Measurements from ENCODE around the gene ELF4.
"Not testable (repeated sequence)": the region's sequence is repeated elsewhere in the genome, so short reads cannot be mapped to it uniquely, and the experiment has no call there.

ELF4 gene

GRCh38 chrX:130115119-130115885, 5.0 kb upstream of the ELF4 start:
- not testable (repeated sequence) for DNase-seq

DNA sequence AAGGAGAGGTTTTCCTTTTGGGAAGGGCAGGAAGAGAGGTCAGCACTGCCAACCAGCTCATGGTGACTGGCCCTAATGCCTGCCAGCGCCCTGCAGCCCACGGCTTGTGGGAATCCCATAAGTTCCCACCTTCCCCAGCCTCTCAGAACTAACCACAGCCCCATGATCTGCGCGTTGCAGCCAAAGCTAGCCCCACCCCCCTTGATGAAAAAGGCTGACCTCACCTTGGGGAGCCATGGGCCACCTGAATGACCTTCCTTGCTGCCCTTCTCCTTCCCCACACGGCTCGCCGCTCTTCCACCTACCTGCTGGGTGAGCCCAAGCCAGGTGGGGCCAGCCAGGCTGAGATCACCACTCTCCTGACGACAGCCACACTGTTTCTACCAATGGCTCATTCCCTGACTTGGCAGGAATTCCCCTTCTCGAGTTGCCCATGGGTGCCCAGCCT, 3.9 kb upstream of the ELF4 start:
- DNase-seq, result no peak

GRCh38 chrX:130111220-130112154, 1.2 kb upstream of the ELF4 start:
- DNase-seq, result no peak

DNA sequence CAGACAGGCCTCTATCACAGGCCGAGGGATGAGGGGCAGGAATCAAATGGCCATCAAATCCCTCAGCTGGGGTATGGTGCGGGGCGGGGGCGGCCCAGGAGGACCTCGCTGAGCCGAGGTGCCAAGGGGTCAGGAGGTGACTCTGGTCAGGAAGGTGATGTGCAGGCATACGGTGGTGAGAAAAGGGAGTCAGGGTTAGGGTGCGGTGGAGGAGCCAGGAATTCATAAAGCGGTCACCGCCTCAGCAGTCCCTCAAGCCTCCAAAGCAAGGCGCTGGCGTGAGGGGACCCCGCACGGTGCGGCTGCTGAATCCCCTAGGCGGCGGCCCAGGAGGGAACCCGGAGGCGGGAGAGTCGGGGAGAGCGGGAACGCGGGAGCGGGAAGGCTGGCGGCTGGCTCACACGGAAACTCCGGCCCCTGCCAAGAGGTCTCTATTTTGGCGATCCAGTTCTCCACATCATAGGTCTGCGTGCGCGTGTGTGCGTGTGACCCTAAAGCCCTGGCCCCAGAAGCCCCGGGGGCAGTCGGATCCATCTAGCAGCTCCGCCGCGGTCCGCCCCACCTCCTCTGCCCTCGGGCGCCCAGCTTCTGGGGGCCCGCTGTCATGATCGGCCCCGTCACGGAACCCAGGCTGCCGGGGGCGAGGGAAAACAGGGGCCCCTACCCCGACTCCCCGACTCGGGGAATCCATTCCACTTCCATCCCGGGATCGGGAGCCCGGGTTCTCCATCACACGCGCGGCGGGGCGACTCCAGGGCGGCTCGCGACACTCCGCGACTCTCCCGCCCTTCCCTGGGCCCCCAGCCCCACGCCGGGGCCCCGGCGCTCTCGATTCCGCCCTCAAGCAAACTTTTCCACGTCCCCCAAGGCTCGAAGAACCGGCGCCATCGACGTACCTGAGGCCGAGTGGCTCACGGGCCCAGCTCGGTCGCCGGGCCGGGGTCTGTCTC, 593 bp downstream of the ELF4 start:
- peak in 3 of 56 donors; percentile 4 to 22 (median 12) for DNase-seq

- DNase-seq, result no peak
Measured at GRCh38 chrX:130108647-130109428, 1.5 kb downstream of the ELF4 start.

DNA sequence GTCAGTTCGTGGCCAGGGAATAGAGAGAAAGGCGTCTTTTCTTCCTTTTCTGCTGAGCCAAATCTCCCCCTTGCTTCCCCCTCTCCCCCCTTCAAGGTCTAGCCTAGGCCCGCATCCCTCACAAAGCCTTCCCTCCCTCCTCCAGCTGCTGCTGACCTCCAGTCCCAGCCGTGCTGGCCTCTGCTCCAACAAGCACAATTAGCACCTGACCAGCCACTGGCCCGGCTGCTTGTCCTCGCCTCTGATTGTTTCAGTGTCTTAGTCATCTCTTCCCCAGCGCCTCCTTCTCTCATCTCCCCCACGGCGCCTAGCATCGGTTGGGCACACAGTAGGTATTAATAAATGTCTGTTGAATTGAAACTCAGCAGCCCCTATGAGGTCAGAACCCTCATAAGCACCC, 4.2 kb downstream of the ELF4 start:
- DNase-seq, result no peak

DNA sequence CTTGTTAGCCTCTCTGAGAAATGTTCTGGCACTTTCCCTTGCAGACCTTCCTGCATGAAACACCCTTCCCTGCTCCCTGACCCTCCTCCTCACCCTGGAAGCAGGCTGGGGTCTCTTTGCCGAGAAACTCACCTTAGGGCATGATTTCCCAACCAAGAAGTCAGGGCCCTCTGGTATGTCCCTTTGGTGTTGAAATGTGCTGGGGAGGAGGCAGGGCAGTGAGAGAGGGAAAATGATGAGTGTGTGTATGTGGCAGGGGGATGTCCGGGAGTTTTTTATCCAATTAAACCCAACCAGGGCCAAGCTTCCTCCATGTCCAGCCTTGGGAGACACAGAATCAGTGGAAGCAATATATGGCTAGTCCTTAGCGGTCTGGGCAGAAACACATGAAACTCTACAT, 5.1 kb downstream of the ELF4 start:
- DNase-seq, result no peak

DNA sequence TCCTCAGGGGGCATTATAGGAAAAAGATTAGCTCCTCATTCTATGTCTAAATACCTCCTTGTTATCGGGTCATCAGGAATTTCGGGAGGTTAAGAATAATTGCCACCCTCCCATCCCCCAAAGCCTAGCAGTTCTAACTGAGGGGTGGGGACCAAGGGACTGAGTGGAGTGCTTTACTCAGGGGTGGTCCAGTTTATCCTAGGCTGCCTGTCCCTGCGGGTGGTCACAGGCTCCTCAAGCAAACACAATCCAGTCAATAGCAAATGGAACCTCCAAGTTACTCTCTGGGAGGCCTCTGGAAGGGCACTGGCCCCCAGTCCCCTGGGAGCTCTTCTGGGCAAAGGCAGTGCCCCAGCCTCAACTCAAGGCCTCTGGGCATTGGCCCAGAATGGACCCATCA, 6.7 kb downstream of the ELF4 start:
- no peak for DNase-seq

- DNase-seq, result no peak
Measured at GRCh38 chrX:130100180-130100579, 10.1 kb downstream of the ELF4 start.

DNA sequence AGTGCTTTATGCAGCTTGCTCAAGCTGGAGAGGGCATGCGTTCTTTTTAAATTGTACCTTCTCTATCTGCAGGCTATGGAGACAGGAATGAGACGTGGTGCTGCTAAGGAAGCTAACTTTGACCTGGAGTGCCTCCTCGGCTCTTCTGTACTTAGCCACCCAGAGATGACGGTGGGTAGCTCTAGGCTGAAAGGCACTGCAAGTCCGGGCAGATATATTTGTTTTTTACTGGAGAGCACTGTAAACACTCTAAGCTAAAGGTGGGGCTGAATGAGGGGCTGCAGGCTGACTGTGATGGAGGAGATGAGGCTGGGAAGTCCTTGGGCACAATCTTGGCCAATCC, 12.1 kb downstream of the ELF4 start:
- DNase-seq, result no peak

- no peak for DNase-seq
Measured at GRCh38 chrX:130097507-130098209, 12.6 kb downstream of the ELF4 start.

- no peak for DNase-seq
Measured at GRCh38 chrX:130095249-130096030, 14.9 kb downstream of the ELF4 start.

- no peak for DNase-seq
Measured at GRCh38 chrX:130094696-130095095, 15.6 kb downstream of the ELF4 start.

DNA sequence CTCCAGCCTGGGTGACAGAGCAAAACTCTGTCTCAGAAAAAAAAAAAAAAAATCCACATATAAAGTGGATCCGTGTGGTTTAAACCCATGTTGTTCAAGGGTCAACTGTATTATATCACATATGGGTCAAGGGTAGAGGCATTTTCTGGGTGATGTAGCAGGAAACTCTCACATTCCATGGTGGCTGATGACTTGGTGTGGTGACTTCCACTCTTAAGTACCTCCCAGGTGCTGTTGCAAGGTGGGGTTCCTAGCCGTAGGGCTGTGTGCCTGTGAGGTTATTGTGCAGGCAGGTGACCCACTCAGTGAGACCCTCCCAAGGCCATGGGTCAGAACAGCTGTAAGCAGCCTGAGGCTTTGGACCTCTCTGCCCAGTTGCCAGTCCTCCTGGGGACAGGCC, 17.0 kb downstream of the ELF4 start:
- no peak for DNase-seq

- no peak for DNase-seq
Measured at GRCh38 chrX:130091980-130092522, 18.2 kb downstream of the ELF4 start.

GRCh38 chrX:130090364-130090763, 19.9 kb downstream of the ELF4 start:
- DNase-seq, result no peak

- no peak for DNase-seq
Measured at GRCh38 chrX:130086447-130087206, 23.7 kb downstream of the ELF4 start.
